A549 treated with dexamethasone at 1 μM for 4 hours (cell line): Measurements from ENCODE around the gene PNO1. TPM values are rescaled to one million over a fixed set of nuclear protein-coding genes. Genes with fewer than 3 reads are reported as not detected.

Source experiments
- total RNA-seq: library from RNA; stranded (reverse); fragments of 200-300 nt; extraction: Qiagen RNA extraction; gene quantifications from 5 replicates; pipeline ENCODE4 v1.2.3, GENCODE V29; 2022

Gene PNO1
- total RNA-seq = 52.9 to 62.2 TPM (median 55.9 TPM) in 5 replicates

DNA sequence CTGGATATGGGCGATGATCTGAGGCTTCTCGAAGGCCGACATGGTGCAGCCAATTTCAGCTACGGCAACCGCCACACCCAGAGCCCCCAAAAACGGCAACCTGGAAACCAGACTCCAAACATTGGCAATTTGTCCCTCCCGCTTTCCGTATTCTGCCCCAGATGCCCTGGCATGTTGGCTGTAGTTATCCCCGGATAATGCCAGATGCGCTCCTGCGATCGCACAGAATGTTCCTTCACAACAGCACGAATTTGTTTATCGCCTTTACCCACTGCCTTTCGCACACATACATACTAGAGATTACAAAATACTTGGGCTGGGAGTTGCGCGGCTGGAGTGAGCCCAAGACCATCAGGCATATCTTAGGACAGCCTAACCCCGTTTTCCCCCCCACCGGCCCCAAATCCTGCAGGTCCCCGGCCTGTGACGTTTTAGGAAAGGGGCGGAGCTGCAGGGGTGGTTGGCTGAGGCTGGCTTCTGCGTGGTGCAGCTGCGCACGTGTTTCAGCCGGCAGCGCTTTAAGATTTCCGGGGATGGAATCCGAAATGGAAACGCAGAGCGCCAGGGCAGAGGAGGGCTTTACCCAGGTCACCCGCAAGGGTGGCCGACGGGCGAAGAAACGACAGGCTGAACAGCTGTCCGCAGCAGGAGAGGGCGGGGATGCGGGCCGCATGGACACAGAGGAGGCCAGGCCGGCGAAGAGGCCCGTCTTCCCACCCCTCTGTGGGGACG lies at the start of gene PNO1:
TSS of gene PNO1 (plus strand) at position 487 of the 732 bp plus-strand sequence. CDS start at position 534, 47 bp downstream.

Other genes starting within 250 kb of the PNO1 start
- 25.8 to 50.8 TPM (median 28.2 TPM) in 5 replicates for gene C1D, start 94.9 kb upstream of the PNO1 start, total RNA-seq
- gene PPP3R1, start 94.6 kb downstream of the PNO1 start, total RNA-seq = 63.5 to 76.6 TPM (median 69.2 TPM) in 5 replicates
- gene CNRIP1, start 162.1 kb downstream of the PNO1 start, total RNA-seq = 1.4 to 2.3 TPM (median 1.7 TPM) in 5 replicates
- gene PLEK, start 207.4 kb downstream of the PNO1 start, total RNA-seq = not detected in 5 replicates